Hepatic stellate cell (primary cell): ENCODE results near the gene GMIP.
A peak's percentile ranks its signal among the peaks of the same experiment; 100 is the strongest.
"Not testable (repeated sequence)": the region's sequence is repeated elsewhere in the genome, so short reads cannot be mapped to it uniquely, and the experiment has no call there.

ENCODE experiments used
- DNase-seq: peaks from one replicate; pipeline ENCODE4 v3.0.0; 2011; ENCODE audit warnings: low spot score

Gene GMIP

GRCh38 chr19:19606686-19607085, 36.8 kb downstream of the GMIP start:
- not testable (repeated sequence) for DNase-seq

- DNase-seq: no peak
Observed at GRCh38 chr19:19606021-19606420, 37.4 kb downstream of the GMIP start.

- DNase-seq: no peak
Observed at GRCh38 chr19:19602713-19603324, 40.6 kb downstream of the GMIP start.

- DNase-seq: no peak
Observed at GRCh38 chr19:19602136-19602712, 41.2 kb downstream of the GMIP start.

- no peak for DNase-seq
Observed at GRCh38 chr19:19600793-19601330, 42.6 kb downstream of the GMIP start.

GRCh38 chr19:19598728-19599451, 44.6 kb downstream of the GMIP start:
- DNase-seq: not testable (repeated sequence)

GRCh38 chr19:19597809-19598306, 45.6 kb downstream of the GMIP start:
- DNase-seq: no peak

- no peak for DNase-seq
Observed at GRCh38 chr19:19595171-19595701, 48.2 kb downstream of the GMIP start.

- DNase-seq: no peak
Observed at GRCh38 chr19:19594381-19594780, 49.1 kb downstream of the GMIP start.

- DNase-seq: no peak
Observed at GRCh38 chr19:19592690-19593089, 50.8 kb downstream of the GMIP start.

GRCh38 chr19:19591133-19591825, 52.2 kb downstream of the GMIP start:
- DNase-seq: peak; percentile 70

- no peak for DNase-seq
Observed at GRCh38 chr19:19588546-19588945, 54.9 kb downstream of the GMIP start.

- DNase-seq: no peak
Observed at GRCh38 chr19:19587771-19588170, 55.7 kb downstream of the GMIP start.

- DNase-seq: no peak
Observed at GRCh38 chr19:19584356-19584755, 59.1 kb downstream of the GMIP start.

- no peak for DNase-seq
Observed at GRCh38 chr19:19582471-19582870, 61.0 kb downstream of the GMIP start.

- DNase-seq: no peak
Observed at GRCh38 chr19:19581391-19581790, 62.1 kb downstream of the GMIP start.

- DNase-seq: no peak
Observed at GRCh38 chr19:19580418-19580817, 63.0 kb downstream of the GMIP start.

- no peak for DNase-seq
Observed at GRCh38 chr19:19579533-19580361, 63.7 kb downstream of the GMIP start.
